Stimulated activated CD4-positive, alpha-beta T cell treated with anti-CD3 and anti-CD28 coated beads, Interleukin-1b, Interleukin-23, amount 100 ng/mL, for 48 hours (primary cell): Measurements from ENCODE around the gene LINC01488.

Source experiments
- DNase-seq: peaks from one replicate; pipeline ENCODE4 v3.0.0-alpha.2; 2020

Gene LINC01488

DNA sequence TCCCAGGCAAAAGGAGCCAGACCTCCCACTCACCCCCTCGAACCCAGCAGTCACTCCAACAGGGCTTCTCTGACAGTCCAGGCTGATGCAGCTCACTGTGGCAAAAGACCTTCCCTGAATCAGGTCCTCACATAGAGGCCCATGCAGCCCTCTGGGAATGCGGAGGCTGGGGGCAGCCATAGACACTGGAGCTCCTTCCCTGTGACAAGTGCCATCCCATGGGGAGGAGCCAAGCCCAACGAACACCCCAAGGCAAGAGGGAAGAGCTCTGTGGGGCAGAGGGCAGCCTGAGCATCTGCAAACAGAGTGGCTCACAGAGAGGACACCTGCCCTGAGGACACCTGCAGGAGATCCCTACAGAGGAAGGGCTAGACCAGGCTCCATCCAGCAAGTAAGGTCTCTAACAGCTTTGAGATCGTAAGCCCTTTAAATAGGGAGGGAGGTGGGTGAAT, at the start of gene LINC01488:
Gene LINC01488 (plus strand): TSS at position 271 of the 452 bp plus-strand sequence.
- DNase-seq = no peak

DNA sequence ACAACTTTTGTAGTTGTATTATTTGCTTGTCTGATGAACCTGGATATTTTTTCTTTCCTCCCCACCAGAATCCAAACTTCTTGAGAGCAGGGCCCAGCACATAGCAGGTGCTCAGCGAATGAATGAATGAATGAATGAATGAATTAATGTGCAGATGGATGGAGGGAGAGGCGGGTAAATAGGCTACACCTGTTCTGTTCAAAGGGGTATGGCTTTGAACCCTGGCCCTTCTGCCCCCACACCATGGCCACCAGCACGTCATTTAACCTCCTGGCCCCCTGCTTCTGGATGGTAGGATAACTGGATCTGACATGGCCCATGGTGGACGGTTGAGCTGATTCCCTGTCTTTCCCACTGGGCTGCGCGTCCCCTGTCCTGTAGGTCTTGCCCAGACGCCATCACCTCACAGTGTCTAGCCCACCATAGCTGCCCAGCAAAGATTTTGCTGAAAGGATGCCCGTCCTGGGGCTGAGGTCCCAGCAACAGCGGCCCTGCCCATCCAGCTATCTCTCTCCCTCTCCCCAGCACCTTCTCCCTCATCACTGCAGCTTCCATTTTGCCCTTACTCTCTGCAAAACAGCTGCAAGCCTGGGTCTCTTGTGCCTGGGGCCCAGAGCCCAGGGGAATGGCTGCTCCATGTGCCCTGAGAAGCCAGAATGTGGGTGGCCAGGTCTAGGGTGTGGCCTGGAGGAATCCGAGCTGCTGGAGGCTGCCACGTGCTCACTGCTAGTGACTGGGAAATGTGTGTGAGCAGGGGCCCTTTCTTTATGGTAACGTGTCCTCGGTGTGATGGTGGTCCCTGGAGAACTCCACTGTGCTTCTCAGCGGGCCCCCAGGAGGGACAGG, 49.3 kb upstream of the LINC01488 start:
- DNase-seq = no peak

DNA sequence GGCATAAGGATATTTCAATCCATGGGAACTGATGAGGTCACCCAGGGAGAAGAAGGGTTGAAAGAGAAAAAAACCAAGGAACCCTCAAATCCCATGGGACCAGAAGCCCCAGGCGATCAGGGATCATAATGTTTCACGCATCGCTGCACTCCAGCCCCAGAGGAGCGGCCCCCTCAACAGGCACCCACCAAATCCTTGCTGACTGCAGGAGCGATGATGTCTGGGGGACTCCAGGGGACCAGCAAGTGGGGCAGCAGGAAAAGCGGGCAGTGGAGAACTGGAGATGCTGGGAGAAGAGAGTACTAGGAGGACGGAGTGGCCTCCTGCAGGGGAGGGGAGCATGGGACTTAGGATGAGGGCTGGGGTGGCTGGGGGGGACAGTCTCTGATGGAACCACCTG, 47.7 kb upstream of the LINC01488 start:
- DNase-seq = no peak

GRCh38 chr11:69434471-69434931, 47.0 kb upstream of the LINC01488 start:
- no peak for DNase-seq

GRCh38 chr11:69435161-69435986, 46.1 kb upstream of the LINC01488 start:
- DNase-seq = no peak

DNA sequence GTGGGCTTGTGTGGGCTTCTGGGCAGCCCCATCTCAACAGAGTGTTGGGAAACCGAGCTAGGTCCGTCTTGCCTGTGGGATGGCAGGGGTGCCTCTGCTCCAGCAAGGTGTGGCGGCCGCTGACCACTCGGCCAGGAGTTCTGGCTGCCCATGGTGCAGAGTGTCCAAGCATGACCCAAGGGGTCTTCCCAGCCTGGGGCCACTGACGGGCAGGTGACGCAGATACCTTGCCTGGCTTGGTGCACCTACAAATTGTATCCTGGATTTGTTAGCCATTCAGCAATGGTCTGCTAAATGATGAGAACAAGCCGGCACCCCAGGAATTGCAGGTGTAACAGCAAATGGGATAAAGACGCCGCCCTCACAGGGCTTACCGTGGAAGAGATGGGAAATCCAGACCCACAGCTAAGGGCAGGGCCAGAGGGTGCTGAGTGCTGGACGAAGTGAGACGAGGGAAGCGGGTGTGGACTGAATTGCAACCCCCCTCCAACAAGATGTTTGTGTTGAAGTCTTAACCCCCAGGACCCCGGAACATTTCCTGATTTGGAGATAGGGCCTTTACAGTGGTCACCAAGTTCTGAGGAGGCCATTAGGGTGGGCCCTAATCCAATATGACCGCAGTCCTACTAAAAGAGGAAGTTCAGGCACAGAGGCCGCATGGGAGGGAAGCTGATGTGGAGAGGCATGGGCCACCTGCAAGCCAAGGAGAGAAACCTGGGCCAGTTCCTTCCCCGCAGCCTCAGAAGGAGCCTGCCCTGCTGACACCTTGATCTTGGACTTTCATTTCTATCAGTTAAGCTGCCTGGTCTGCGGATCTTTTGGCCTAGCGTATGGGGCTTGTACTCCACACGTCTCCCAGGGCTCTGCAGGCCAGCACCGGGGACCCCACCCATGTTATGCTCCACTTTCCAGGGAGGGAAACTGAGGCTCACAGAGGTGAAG, 45.2 kb upstream of the LINC01488 start:
- DNase-seq = no peak

- no peak for DNase-seq
These were observed 44.2 kb upstream of the LINC01488 start for GRCh38 chr11:69437001-69437875.

- no peak for DNase-seq
These were observed 43.6 kb upstream of the LINC01488 start for GRCh38 chr11:69437876-69438205.

DNA sequence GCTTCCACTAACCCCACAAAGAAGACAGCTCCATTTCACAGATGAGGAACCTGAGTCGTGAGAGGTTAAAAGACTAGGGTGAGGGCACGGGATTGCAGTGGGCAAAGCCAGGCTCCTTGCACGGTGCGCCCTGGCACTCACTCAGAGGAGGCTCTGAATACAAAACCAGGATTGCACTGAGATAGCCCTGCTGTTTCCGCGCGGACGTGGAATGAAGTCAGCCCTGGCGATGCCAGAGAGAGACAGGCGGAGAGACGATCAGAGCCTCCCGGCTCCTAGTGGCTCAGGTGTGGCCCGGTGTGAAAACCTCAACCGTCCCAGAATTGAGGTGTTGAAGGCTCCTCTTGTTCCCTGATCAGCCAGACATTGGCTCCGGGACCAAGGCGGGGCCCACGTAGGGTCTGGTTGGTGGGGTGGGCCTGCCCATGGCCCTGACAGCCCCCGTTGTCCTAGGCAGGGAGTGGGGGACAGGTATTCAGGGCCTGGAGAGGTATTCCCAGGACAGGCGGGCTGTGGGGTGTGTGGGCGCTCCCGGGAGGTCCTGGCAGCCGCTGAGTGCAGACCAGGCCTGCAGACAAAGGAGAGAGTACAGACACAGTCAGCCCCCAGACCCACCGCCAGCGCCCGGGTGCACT, 43.1 kb upstream of the LINC01488 start:
- no peak for DNase-seq

DNA sequence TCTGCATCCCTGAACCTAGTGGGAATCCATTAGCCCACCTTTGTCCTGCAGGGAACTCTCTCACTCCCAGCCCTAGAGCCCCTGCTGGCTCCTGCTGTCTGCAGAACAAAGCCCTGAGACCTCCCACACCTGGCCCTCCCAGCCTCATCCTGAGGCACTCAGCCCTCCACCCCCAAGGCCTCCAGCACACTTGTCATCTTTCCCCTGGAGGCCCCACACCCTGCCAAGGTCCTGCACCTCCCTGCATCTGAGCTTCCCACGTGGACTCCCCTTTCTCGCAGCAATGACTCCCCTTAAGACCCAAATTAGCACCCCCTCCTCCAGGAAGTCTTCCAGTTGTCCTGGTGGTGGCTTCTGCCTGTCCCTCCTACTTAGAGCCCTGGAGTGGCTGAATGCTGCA, 42.3 kb upstream of the LINC01488 start:
- DNase-seq = no peak

DNA sequence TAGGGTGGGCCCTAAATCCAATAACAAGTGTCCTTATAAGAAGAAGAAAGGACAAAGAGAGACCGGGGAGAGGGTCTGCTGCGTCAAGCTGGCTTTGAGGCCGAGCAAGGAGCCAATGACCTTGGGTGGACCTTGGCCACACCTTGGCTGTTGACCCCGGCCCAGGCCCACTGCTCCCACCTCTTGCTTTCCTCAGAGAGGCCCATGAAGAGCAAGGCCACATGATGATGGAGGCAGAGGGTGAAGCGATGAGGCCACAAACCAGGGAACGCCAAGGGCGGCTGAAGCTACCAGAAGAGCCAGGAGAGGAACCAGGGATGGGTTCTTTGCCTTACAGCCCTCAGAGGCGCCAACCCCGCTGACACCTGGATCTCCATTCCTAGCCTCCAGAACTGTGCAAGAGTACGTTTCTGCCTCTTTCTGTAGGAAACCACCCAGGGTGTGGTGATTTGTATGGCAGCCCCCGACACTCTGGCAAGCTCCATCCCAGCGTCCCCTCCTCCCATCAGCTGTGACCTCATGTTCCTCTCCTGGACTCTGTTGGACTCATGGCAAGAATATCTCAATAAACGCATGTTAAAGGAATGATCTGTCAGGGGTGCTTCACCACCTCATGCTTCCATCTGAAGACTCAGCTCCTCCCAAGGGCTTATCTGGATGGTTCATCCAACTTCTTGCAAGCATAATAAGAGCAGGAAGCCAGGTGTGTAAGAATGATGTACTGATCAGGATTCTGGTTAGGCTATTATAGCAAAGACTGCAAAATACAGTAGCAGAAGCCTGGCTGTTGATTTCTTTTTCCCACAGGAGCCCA, 41.6 kb upstream of the LINC01488 start:
- no peak for DNase-seq

DNA sequence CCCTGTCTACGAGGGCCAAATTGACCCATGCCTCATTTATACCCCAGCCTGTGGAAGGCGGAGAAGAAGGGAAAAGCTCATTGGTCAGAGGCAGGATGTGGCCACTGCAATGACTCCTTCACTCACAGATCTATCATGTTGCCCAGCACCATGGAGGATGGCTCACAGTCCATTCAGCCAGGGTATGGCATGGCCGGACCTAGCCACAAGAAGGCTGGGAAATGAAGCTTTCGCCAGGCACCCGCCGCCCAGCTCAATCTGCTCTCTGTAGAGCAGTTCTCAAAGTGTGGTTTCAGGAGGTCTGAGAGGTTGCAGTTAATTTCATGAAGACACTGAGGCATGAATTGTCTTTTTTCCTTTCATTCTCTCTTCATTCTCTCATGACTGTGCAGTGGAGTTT, 40.6 kb upstream of the LINC01488 start:
- no peak for DNase-seq

- no peak for DNase-seq
These were observed 39.3 kb upstream of the LINC01488 start for GRCh38 chr11:69442012-69442806.

- no peak for DNase-seq
These were observed 38.7 kb upstream of the LINC01488 start for GRCh38 chr11:69442807-69443137.

GRCh38 chr11:69443138-69443967, 38.1 kb upstream of the LINC01488 start:
- peak; percentile 76 for DNase-seq

- DNase-seq = no peak
These were observed 37.5 kb upstream of the LINC01488 start for GRCh38 chr11:69443968-69444364.

GRCh38 chr11:69444381-69445130, 36.9 kb upstream of the LINC01488 start:
- DNase-seq = no peak

DNA sequence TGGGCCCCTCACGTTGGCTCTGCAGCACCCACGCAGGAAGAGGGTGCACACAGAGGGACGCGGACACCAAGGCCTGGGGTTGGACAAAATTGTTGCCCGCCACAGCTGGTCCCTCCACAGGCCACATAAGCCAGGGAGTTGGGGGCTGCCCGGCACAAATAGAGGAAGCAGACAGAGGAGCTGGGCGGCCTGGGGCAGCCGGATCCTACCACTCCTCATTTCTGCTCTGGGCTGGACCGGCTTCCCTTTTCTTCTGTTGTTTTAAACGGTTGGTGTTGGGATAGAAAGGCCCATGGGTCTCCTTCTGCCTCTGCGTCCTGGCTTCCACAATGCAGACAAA, 36.4 kb upstream of the LINC01488 start:
- no peak for DNase-seq
